ENCODE results near the gene MT1E. TPM values are rescaled to one million over a fixed set of nuclear protein-coding genes. Genes with fewer than 3 reads are reported as not detected.

MT1E gene
- total and polyA plus RNA-seq, 7 donors = 82.0 to 813 (median 173) TPM

GRCh38 chr16:56629531-56629930, 4.0 kb downstream of the MT1E start:
- H3K9me3 ChIP-seq = no peaks in the 10 kb centered on the region
- 88 to 92% methylated on average over 3 of the region's 3 CpGs for WGBS, 2 donors
- H3K27me3 ChIP-seq = peaks cover 0 to 12% (median 2%) of the 10 kb centered on the region in 3 donors
- TF ChIP-seq EP300 (IDR thresholded peaks at IDR 0.05) (no peak), CTCF (IDR thresholded peaks at IDR 0.05) (no peak), POLR2A (IDR thresholded peaks at IDR 0.05) (no peak), POLR2AphosphoS5 (IDR thresholded peaks at IDR 0.05) (no peak)
- peaks cover 0 to 39% (median 29%) of the 10 kb centered on the region in 4 donors for H3K4me1 ChIP-seq
- no peak overlapping the region for H3K4me3 ChIP-seq
- H3K36me3 ChIP-seq = no peaks in the 10 kb centered on the region
- intact Hi-C loops (cut with DNase I) = no loop called here
- peak overlapping the region in 2 of 4 donors; percentile 89 to 92 for H3K27ac ChIP-seq
- no peak for DNase-seq

- intact Hi-C loops (cut with DNase I) = no loop called here
- DNase-seq = no peak
- Histone ChIP-seq H3K4me1 (peaks cover 0 to 40% (median 34%) of the 10 kb centered on the region in 4 donors), H3K27me3 (peaks cover 0 to 18% (median 8%) of the 10 kb centered on the region in 3 donors), H3K9me3 (no peaks in the 10 kb centered on the region), H3K27ac (no peak overlapping the region), H3K4me3 (no peak overlapping the region), H3K36me3 (no peaks in the 10 kb centered on the region)
- no peak for TF ChIP-seq CTCF (IDR thresholded peaks at IDR 0.05)
- no peak for TF ChIP-seq EP300 (IDR thresholded peaks at IDR 0.05)
- TF ChIP-seq POLR2AphosphoS5 (IDR thresholded peaks at IDR 0.05) = no peak
- no peak for TF ChIP-seq POLR2A (IDR thresholded peaks at IDR 0.05)
- 72 to 79% methylated on average over 3 of the region's 3 CpGs for whole genome bisulfite sequencing, 2 donors
These were observed 4.6 kb downstream of the MT1E start for GRCh38 chr16:56630134-56630533.

- Histone ChIP-seq H3K27ac (peak overlapping the region in 3 of 4 donors; percentile 70 to 73 (median 72)), H3K4me3 (peak overlapping the region in 1 of 4 donors; percentile 37), H3K36me3 (no peaks in the 10 kb centered on the region), H3K4me1 (peaks cover 0 to 42% (median 37%) of the 10 kb centered on the region in 4 donors), H3K9me3 (no peaks in the 10 kb centered on the region), H3K27me3 (peaks cover 6 to 28% (median 19%) of the 10 kb centered on the region in 3 donors)
- WGBS, 2 donors = 87 to 90% methylated on average over 10 of the region's 10 CpGs
- TF ChIP-seq POLR2A (IDR thresholded peaks at IDR 0.05) = no peak
- no peak for TF ChIP-seq EP300 (IDR thresholded peaks at IDR 0.05)
- intact Hi-C loops (cut with DNase I) = no loop called here
- DNase-seq = no peak
These were observed 5.6 kb downstream of the MT1E start for GRCh38 chr16:56631197-56631596.

GRCh38 chr16:56631832-56632155, 6.2 kb downstream of the MT1E start:
- intact Hi-C loops (cut with DNase I) = no loop called here

More at GRCh38 chr16:56631832-56632155, 6.2 kb downstream of the MT1E start:
- 23 to 24% methylated on average over 14 of the region's 14 CpGs for WGBS, 2 donors
- Histone ChIP-seq H3K4me3 (peak overlapping the region; percentile 37 to 54 (median 52)), H3K4me1 (peaks cover 0 to 37% (median 31%) of the 10 kb centered on the region in 4 donors), H3K36me3 (no peaks in the 10 kb centered on the region), H3K27me3 (peaks cover 6 to 34% (median 23%) of the 10 kb centered on the region in 3 donors), H3K27ac (peak overlapping the region; percentile 70 to 73 (median 72)), H3K9me3 (no peaks in the 10 kb centered on the region)
- no peak for DNase-seq
- TF ChIP-seq POLR2A (IDR thresholded peaks at IDR 0.05) (no peak), CTCF (IDR thresholded peaks at IDR 0.05) (no peak), EP300 (IDR thresholded peaks at IDR 0.05) (no peak), POLR2AphosphoS5 (IDR thresholded peaks at IDR 0.05) (no peak)
